HG02623 (cell line): ENCODE results near the gene ZRANB2.

ENCODE experiments used
- ATAC-seq: cut with Tn5 transposase; IDR thresholded peaks from one replicate; pipeline ENCODE4 v1.9.1; 2021; ENCODE audit warnings: moderate library complexity; ENCODE audit not compliant: unreplicated experiment

ZRANB2 gene

DNA sequence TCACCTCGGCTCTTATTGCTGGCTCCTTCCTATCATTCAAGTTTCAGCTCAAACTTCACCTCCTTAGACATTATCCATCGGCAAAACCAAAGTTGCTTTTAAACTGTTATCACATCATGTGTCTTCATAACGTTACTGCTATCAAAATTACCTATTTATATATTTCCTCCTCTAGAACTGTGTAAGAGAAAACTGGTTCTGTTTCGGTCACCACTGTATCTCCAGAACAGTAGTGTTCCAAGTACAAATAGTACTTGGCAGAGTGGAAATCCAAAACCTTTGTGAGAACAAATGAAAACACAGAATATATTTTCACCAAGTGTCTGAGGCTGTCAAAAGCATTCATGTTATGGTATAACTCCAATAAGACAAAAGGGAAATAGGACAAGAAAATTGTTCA lies 9.1 kb downstream of the ZRANB2 start:
- no peak for ATAC-seq

DNA sequence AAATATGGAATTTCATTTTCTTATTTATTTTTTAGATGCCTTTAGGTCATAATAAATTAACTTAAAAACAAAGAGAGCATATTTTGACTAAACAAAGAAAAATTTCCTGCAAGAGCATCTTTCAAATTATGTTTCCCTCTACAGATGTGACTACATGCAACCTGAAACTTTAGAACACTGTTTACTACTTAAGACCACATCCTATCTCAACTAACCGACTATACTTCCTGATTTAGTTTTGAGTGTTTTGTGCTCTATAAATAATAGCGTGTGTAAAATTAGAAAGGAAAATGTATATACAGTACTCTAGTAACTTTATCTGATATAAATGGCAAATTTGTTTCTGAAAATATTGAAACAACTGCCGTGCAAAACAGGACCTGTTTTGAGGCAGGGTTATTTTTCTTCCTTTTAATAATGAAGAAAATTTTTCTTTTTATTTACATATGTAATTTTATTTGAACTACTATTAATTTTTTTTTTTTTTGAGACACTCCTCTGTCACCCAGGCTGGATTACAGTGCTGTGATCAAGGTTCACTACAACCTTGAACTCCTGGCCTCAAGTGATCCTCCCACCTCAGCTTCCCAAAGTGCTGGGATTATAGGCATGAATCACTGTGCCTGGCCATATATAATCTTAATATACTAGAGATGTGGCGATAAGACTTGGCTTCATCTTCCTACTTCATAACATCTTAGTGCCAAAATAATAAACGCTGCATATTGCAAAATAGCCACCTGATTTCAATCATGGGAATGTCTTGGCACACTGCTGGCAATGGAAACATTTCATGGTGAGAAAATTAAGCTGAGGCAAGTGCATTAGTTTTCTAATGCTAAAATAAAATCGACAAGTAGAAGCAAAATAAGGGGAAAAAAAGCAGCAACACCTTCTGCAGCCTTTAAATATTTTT lies 12.3 kb downstream of the ZRANB2 start:
- peak; percentile 88 for ATAC-seq

DNA sequence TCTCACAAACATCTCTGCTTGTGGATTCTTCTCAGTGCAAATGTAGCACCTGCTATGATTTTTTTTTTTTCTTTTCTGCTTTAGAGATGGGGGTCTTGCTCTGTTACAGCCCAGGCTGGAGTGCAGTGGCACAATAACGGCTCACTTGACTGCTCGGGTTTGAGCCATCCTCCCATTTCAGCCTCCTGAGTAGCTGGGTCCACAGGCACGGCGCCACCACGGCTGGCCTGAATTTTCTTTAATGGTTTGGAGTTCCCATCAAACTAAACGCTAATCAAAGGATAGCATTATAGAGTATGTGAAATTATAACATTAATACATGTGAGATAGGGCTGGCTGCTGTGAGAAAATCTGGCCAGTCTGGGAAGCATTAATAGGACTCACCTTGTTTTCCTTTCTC lies 26.0 kb downstream of the ZRANB2 start:
- ATAC-seq, result no peak

DNA sequence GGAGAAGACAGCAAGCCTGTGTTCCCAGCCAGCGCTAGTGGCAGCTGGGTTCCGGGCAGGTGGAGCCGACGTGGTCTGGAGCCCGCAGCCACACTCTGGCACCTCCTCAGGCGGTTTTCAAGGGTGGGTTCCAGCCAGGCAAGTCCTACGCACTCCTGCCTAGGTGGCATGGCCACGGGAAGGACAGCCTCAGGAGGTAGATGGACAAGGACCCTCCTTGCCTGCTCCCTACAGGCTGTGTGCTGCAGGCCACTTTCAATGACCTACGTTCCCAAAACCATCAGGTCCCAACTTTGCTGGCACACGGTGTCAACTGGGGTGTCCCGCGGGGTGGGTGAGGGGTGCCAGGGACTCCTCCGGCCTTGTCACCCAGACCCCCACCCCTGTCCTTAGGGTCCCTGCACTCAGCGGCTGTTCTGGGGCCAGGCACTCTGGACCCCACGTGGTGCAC lies 26.5 kb downstream of the ZRANB2 start:
- no peak for ATAC-seq

DNA sequence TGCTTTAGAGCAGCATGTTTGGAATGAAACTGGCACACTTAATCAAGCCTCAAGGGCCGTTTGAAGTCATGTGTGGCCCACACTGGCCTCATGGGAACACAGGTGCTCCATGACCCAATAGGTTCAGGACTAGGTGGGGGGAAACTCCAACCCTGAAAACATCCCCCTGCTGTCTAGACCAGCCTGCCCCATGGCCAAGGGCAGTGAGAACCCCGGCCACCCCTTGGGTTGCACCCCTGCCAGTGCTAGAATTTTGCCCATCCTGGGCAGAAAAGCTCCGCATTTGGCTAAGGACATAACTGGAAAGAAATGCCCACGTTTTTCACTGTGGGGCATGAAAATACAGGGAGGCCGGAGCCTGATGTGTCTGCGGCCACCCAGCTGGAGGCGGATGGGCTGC lies 27.1 kb downstream of the ZRANB2 start:
- no peak for ATAC-seq

DNA sequence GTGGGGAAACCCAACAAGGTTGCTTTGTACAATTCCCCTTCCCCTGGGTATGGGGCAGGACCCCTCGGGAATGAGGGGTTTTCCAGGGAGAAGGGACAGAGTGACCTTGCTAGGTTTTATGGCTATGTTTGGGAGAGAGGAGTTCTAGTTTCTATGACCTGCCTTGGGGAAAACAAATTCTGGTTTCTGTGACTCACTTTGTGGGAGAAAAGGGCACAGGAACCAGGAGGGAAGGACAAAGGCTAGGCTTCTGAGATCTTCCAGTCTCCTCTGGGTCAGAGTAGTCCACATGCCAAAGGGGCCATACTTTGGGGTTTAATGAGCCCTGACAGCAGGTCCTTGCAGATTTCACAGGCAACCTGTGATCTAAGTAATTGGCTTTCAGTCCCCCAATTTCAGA lies 27.7 kb downstream of the ZRANB2 start:
- ATAC-seq, result no peak

DNA sequence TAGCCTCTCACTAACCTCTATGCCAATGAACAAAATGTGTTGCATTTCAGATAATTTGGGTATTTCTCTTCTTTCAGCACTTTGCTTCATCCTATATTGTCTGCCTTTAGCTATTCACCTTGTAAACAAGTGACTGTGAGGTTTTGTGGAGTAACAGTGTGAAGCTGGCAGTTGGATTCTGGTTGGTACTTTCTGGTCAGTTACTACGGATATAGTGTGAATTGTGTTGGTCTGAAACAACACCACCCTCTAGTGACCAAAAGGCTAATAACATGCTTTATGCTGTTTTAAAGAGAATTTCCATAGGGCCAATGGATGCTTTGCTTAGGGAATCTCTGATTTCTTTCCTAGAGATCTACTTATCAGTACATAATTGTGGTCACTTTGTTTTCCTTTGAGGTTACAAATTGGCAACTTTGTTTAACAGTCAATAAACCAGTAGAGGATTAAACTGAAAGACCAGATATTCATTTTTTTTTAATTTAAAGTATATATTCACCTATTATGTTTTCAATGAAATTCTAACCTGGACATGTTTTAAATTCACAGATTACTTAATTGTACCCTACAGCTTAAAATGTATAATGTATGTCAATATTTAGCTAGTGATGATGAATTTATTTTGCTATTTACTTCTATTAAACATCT lies 30.8 kb downstream of the ZRANB2 start:
- ATAC-seq, result peak; percentile 73

DNA sequence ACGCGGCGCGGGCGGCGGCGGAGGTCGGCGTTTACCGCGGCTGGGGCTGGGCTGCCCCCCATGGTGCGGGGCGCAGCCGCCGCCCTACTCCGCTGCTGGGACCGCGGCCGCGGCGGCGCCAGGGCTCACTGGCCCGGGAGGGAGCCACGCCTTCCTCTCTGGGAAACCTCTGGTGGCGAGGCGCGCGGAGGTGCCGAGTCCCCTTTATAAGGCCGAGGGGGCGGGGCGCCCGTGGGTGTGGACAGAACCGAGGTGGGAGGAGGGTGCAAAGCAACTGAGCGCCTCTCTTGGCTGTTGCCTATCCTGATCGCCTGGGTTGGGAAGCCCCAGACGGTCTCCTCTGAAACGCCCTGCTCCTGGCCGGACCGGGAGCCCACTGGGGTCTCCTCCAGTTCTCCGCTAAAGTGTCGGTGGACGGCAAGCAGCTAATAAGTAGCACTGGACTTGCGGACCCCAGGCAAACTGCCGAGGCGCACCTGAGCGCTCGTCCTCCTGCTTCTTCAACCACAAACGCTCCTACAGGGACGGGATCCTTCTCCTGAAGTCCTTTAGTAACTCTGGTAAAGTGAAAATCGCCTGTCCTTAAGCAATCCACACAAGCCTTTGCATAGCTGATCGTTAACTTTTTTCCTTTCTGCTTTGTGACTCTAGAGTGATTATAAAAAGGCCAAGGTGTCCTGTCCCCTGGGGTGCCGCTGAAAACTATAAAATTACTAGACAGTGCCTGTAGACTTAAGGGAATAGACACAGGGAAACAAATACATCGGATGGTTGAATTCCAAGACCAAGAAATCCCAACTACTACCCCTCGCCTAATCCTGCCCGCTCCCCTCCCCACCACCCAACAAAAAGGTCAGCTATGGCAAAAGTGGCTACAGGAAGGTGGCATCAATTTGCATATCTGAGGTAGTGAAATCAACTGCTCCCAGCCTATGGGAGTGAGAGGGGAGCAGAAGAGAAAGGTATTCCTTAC lies 32.9 kb downstream of the ZRANB2 start, which contains the start of gene PTGER3:
Gene PTGER3 (minus strand): TSS at position 182 of the 973 bp plus-strand sequence. CDS start 239 bp downstream, outside the sequence.
- ATAC-seq, result no peak

DNA sequence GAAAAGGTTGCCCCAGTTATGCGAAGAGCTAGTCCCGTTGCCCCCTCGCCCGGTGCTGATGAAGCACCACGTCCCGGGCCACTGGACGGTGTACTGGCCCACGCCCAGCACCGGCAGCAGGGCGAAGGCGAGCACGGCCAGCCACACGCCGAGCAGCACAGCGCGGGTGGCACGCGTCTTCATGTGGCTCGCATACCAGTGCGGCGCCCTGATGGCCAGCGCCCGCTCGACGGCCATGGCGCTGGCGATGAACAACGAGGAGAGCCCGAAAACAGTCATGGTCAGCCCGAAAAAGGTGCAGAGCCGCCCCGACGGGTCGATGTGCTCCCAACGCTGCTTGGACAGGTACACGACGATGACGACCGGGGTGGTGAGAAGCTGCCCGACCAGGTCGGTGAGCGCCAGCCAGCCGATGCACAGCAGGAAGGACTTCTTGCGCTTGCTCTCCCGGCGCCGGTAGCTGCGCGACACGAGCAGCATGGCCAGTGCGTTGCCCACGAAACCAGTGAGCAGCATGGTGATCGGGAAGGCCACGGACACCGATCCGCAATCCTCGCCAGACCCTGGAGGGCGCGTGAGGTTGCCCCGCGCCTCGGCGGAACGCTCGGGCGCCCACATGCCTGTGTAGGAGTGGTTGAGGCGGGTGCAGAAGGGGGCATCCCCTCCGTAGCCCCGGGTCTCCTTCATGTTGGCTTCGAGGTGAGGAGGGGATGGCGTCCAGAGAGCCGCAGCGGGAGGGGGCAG lies 33.8 kb downstream of the ZRANB2 start:
- no peak for ATAC-seq

DNA sequence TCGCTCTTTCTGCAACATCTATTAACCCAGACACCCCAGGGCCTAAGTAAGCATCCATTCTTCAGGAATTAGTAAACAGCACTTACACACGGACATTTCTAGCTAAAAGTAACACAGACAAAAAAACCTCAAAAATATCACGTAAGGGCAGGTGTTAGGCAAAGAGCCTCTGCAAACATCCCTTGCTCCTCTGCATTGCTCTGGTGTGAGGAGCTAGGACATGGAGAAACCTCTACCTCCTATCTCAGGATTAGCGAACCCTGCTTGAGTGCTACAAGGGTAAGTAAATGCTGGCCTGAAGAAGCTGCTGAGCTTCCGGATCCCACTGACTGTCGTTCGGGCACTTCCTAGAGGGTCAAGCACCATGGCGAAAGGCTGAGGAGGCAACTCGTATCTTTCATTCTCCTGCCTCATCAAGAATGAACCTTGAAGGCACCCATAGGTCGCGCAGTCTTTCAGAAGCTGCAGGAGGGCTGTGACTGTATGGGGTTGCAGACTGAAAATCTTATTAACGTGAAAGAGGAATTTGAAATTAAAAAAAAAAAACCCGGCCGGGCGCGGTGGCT lies 35.3 kb downstream of the ZRANB2 start:
- no peak for ATAC-seq

DNA sequence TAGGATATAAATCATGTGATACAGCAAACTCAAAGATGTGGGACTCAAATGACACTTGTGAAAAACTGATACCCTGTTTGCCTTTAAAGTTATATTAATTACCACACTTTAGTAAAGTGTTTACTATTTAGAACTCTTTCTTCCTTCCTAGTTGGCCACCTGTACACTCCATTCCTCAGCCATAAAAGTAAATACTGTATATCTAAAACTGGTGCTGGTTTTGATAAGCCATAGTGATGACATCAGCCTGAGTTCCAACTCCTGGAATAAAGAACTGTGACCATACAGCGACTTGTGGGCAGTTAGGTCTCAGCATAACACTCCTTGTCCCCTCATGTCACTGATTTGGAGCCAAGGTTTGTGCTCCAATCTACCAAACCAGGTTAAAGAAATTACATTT lies 36.0 kb downstream of the ZRANB2 start:
- no peak for ATAC-seq

DNA sequence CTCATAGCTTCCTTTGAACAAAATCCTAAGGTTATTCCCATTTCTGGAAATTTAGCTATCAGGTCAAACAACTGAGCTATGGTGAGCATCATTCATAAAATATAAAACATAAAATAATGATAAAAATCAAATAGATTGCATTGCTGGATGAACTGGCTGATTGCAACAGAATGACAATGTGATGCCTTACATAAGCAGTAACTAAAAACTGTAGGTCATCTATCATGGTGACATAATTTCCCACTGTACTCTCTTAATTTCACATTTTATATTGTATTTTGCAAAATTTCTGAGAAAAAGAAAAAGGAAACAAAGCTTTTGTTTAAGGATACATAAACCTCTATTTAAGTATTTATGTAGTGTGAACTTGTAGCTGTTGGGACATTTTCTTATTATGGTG lies 37.8 kb downstream of the ZRANB2 start:
- no peak for ATAC-seq

DNA sequence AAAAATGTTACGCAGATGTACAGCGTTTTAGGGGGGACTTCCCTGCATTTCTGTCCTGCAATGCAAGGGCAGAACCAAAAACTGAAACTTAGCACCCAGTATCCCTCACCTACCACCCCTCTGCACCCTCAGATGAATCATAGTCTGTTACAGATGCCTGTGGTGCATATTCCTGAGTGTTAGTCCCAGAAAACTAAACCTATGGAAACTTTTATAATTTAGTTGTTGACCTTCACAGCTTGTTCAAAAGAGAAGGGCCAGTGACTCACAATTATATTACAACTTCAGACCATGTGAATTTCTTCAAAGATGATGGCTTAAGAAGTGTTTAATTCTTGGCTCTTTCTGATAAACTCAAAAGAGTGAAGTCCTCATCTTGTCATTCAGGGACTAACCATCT lies 39.0 kb downstream of the ZRANB2 start:
- ATAC-seq, result no peak

DNA sequence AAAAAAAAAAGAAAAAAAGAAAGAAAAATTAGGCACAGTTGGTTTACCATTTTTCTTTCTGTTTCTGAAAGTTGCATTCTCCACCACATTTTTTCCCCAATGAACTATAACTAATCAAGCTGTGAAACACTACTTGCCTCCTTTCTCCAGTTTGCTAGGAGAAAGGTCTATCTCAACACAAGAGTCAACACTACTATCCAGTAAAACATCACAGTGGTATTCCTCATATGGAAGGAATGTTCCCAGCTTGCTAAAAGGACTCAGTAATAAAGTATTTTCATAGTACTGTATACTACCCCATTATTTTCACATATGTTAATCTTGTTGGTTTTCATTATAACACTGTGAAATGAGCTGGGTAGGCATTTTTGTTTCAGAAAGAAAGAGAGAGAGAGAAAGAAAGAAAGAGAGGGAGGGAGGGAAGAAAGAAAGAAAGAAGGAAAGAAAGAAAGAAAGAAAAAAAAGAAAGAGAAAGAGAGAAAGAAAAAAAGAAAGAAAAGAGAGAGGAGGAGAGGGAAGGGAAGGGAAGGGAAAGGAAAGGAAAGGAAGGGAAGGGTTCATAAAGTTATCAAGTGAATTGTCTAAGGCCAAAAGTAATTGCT lies 41.1 kb downstream of the ZRANB2 start:
- ATAC-seq, result no peak

DNA sequence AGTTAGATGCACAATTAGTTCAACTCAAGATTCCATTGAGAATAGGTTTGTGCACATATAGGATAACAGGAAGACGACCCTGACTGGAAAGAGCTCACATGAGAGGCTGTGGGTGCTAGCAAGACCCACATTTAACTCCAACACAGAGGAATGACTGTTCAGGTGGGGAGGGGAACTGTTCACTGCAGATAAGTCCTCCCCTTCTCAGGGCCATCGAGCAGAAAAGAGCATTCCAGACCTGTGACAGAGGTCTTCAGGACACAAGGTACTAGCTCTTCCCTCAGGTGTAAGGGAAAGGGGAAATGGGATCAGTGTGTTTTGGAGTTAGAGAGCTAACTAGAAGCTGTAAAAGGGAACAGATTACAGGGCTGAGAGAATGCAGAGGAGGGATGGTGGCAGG lies 41.9 kb downstream of the ZRANB2 start:
- no peak for ATAC-seq

DNA sequence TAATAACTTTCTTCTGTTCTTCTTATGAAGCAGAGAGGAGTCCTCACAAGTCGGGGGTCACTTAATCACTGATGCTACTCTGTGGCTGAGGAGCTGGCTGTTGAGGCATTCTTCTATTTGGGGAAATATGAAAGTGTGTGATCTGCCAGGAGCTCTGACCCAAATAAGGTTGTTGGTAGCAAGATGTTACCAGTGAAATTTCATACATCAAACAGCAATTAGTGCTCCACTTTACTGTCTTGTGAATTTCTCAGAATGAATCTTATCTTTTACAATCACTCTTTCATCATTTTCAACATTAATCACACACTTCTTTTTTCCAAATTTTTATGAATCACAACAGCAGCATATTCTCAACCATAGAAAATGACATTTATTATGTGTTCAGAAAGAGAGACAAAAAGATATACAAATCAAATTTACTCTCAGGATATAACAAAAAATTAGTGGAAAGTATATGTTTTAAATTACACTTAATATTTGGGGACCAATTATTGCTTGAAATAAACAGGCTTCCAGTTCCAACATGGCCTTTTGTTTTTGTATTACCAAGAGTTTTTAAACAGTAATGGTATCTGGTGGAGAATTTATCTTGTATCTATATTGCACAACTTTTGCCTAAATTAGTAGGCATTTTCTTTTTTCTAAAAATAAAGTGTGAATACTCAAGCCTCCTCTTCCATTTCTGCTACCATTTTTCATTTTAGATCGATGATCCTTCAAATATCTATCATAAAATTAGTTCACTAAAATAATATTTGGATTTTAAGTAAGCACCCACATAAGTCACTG lies 42.8 kb downstream of the ZRANB2 start:
- no peak for ATAC-seq

DNA sequence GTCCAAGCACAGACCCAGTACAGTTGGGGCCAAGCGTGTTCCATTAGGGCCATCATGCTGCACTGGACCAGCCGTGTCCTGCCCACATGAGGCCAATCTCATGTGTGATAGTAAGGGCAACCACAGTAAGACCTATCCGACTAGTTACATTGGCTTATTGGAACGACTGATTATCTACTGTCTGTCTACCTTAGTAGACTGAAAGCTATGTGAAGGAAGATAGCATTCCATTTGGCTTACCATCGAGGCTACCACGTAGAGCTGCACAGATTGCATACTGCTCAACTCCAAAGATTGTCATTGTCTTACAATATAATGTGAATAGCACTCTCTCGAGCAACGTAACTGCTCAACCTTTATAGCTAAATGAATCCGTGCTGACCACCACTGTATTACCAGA lies 43.8 kb downstream of the ZRANB2 start:
- ATAC-seq, result no peak

DNA sequence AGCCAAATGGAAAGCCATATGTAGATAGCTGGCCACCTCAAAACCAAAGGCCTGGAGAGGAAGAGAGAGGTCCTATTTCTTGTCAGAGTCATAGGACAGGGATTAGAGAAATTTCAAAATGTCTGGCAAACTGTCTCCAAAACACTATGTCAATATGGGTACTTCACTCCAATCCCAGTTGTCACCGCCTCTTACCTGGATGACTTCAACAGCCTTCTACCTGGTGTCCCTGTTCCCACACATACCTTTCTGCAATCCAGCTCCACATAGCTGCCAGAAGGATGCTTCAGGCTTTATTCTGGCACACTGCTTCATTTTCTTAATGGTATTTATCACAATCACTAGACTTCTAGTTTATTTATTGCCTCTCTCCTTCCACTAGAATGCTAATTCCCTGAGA lies 47.7 kb downstream of the ZRANB2 start:
- no peak for ATAC-seq

DNA sequence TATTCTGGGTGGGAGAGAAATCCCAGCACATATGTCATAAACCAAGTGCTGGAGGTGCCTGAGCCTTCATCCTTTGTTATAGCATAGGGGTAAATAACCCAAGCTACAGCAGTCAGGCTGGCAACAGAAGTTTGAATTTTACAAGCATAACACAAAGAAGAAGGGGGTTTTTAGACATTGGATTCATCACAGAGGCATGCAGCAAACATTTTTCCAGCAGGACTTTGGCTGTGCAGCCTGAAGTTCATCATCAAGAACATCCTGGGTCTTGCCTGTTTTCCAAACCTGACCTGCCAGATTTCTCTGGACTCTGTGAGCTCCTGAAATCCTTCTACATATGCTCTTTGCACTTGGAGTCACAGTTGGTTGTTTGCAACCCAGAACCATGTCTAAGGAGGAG lies 49.4 kb downstream of the ZRANB2 start:
- no peak for ATAC-seq
